Effector memory CD8-positive, alpha-beta T cell (primary cell): Measurements from ENCODE around the gene PCGF3.

Experiments used
- ATAC-seq: fragments of 150-1000 bp; cut with Tn5 transposase; replicated peaks from 2 replicates; pipeline ENCODE4 v1.10.0; 2021; ENCODE audit warnings: mild to moderate bottlenecking, moderate library complexity
- DNase-seq, 3 experiments: peaks; one replicate each; pipeline ENCODE4 v3.0.0; 2021
- H3K27ac Mint-ChIP-seq, 2 donors: one replicate each; pipeline ENCODE4 v1.8.0; 2022; ENCODE audit warnings: mild to moderate bottlenecking in 2 of 2, mixed read lengths in 2 of 2, moderate library complexity in 2 of 2
- H3K27me3 Mint-ChIP-seq, 2 donors: one replicate each; pipeline ENCODE4 v1.8.0; 2022; ENCODE audit warnings: mixed read lengths in 2 of 2
- H3K36me3 Mint-ChIP-seq: one replicate; pipeline ENCODE4 v1.8.0; 2022; ENCODE audit warnings: mild to moderate bottlenecking, moderate library complexity, mixed read lengths; ENCODE audit not compliant: insufficient read depth
- H3K4me1 Mint-ChIP-seq, 2 donors: one replicate each; pipeline ENCODE4 v1.8.0; 2022; ENCODE audit warnings: low read depth in 2 of 2, mixed read lengths in 2 of 2
- H3K4me3 Mint-ChIP-seq, 2 donors: one replicate each; pipeline ENCODE4 v1.8.0; 2022; ENCODE audit warnings: mild to moderate bottlenecking in 2 of 2, mixed read lengths in 2 of 2, moderate library complexity in 2 of 2
- H3K9me3 Mint-ChIP-seq, 2 donors: one replicate each; pipeline ENCODE4 v1.8.0; 2022; ENCODE audit warnings: mixed read lengths in 2 of 2

The PCGF3 gene

GRCh38 chr4:707929-708630 is 2.4 kb downstream of the PCGF3 start:
- Mint-ChIP-seq H3K4me1 (peaks cover 28 to 30% of the 10 kb centered on the region in 2 donors), H3K36me3 (peaks cover 7% of the 10 kb centered on the region), H3K27me3 (no peaks in the 10 kb centered on the region), H3K4me3 (peak overlapping the region in 1 of 2 donors; percentile 23), H3K9me3 (no peaks in the 10 kb centered on the region), H3K27ac (peak overlapping the region in 1 of 2 donors; percentile 59)
- ATAC-seq: no peak
- DNase-seq: no peak

GRCh38 chr4:708631-708933 is 3.0 kb downstream of the PCGF3 start:
- no peaks in the 10 kb centered on the region for H3K9me3 Mint-ChIP-seq
- H3K36me3 Mint-ChIP-seq: peaks cover 7% of the 10 kb centered on the region
- ATAC-seq (no peak), DNase-seq (no peak)
- H3K27ac Mint-ChIP-seq: peak overlapping the region in 1 of 2 donors; percentile 59
- peaks cover 28 to 30% of the 10 kb centered on the region in 2 donors for H3K4me1 Mint-ChIP-seq
- peak overlapping the region in 1 of 2 donors; percentile 23 for H3K4me3 Mint-ChIP-seq
- H3K27me3 Mint-ChIP-seq: no peaks in the 10 kb centered on the region

- Mint-ChIP-seq H3K4me3 (no peak overlapping the region), H3K36me3 (peaks cover 7% of the 10 kb centered on the region), H3K27me3 (no peaks in the 10 kb centered on the region), H3K4me1 (peaks cover 29 to 31% of the 10 kb centered on the region in 2 donors), H3K27ac (peak overlapping the region in 1 of 2 donors; percentile 59), H3K9me3 (no peaks in the 10 kb centered on the region)
- ATAC-seq: no peak
- DNase-seq: no peak
Observed at GRCh38 chr4:709348-709747, 3.7 kb downstream of the PCGF3 start.

GRCh38 chr4:710116-710515 is 4.5 kb downstream of the PCGF3 start:
- ATAC-seq (no peak), DNase-seq (no peak)
- H3K9me3 Mint-ChIP-seq: no peaks in the 10 kb centered on the region
- H3K4me1 Mint-ChIP-seq: peaks cover 31 to 34% of the 10 kb centered on the region in 2 donors
- H3K27ac Mint-ChIP-seq: peak overlapping the region in 1 of 2 donors; percentile 59
- H3K36me3 Mint-ChIP-seq: peaks cover 7% of the 10 kb centered on the region
- peak overlapping the region in 1 of 2 donors; percentile 26 for H3K4me3 Mint-ChIP-seq
- no peaks in the 10 kb centered on the region for H3K27me3 Mint-ChIP-seq

GRCh38 chr4:710916-711315 is 5.3 kb downstream of the PCGF3 start:
- Mint-ChIP-seq H3K36me3 (peaks cover 4% of the 10 kb centered on the region), H3K4me3 (no peak overlapping the region), H3K27ac (no peak overlapping the region), H3K4me1 (peaks cover 32 to 33% of the 10 kb centered on the region in 2 donors), H3K27me3 (no peaks in the 10 kb centered on the region), H3K9me3 (no peaks in the 10 kb centered on the region)
- ATAC-seq: no peak
- no peak for DNase-seq

GRCh38 chr4:712093-712492 is 6.5 kb downstream of the PCGF3 start:
- H3K9me3 Mint-ChIP-seq: no peaks in the 10 kb centered on the region
- H3K27me3 Mint-ChIP-seq: no peaks in the 10 kb centered on the region
- no peak overlapping the region for H3K4me3 Mint-ChIP-seq
- ATAC-seq (no peak), DNase-seq (no peak)
- no peak overlapping the region for H3K27ac Mint-ChIP-seq
- peaks cover 33% of the 10 kb centered on the region in 2 donors for H3K4me1 Mint-ChIP-seq
- H3K36me3 Mint-ChIP-seq: peaks cover 4% of the 10 kb centered on the region

GRCh38 chr4:712916-713632 is 7.4 kb downstream of the PCGF3 start:
- Mint-ChIP-seq H3K27me3 (no peaks in the 10 kb centered on the region), H3K4me3 (no peak overlapping the region), H3K36me3 (peaks cover 4% of the 10 kb centered on the region), H3K9me3 (no peaks in the 10 kb centered on the region), H3K4me1 (peaks cover 38 to 40% of the 10 kb centered on the region in 2 donors), H3K27ac (peak overlapping the region in 1 of 2 donors; percentile 35)
- ATAC-seq (no peak), DNase-seq (no peak)

GRCh38 chr4:714087-714486 is 8.5 kb downstream of the PCGF3 start:
- H3K4me3 Mint-ChIP-seq: no peak overlapping the region
- H3K27me3 Mint-ChIP-seq: no peaks in the 10 kb centered on the region
- peaks cover 4% of the 10 kb centered on the region for H3K36me3 Mint-ChIP-seq
- no peaks in the 10 kb centered on the region for H3K9me3 Mint-ChIP-seq
- H3K4me1 Mint-ChIP-seq: peaks cover 32 to 37% of the 10 kb centered on the region in 2 donors
- ATAC-seq: no peak
- no peak overlapping the region for H3K27ac Mint-ChIP-seq
- DNase-seq: no peak

GRCh38 chr4:717601-718320 is 12.1 kb downstream of the PCGF3 start:
- no peak for ATAC-seq
- no peak overlapping the region for H3K4me3 Mint-ChIP-seq
- DNase-seq: no peak
- no peaks in the 10 kb centered on the region for H3K9me3 Mint-ChIP-seq
- H3K4me1 Mint-ChIP-seq: peaks cover 36 to 41% of the 10 kb centered on the region in 2 donors
- no peaks in the 10 kb centered on the region for H3K27me3 Mint-ChIP-seq
- H3K36me3 Mint-ChIP-seq: peaks cover 5% of the 10 kb centered on the region
- peak overlapping the region in 1 of 2 donors; percentile 89 for H3K27ac Mint-ChIP-seq

GRCh38 chr4:718460-718859 is 12.8 kb downstream of the PCGF3 start:
- no peak for ATAC-seq
- Mint-ChIP-seq H3K27me3 (no peaks in the 10 kb centered on the region), H3K27ac (peak overlapping the region; percentile 82 to 89), H3K9me3 (no peaks in the 10 kb centered on the region), H3K4me1 (peaks cover 39 to 44% of the 10 kb centered on the region in 2 donors), H3K36me3 (peaks cover 10% of the 10 kb centered on the region), H3K4me3 (no peak overlapping the region)
- no peak for DNase-seq

- peaks cover 40 to 45% of the 10 kb centered on the region in 2 donors for H3K4me1 Mint-ChIP-seq
- H3K9me3 Mint-ChIP-seq: no peaks in the 10 kb centered on the region
- ATAC-seq (no peak), DNase-seq (no peak)
- H3K27ac Mint-ChIP-seq: peak overlapping the region in 1 of 2 donors; percentile 87
- H3K4me3 Mint-ChIP-seq: no peak overlapping the region
- peaks cover 24% of the 10 kb centered on the region for H3K36me3 Mint-ChIP-seq
- H3K27me3 Mint-ChIP-seq: no peaks in the 10 kb centered on the region
Observed at GRCh38 chr4:720111-720860, 14.7 kb downstream of the PCGF3 start.

GRCh38 chr4:721261-722168 is 15.9 kb downstream of the PCGF3 start:
- no peak for DNase-seq
- Mint-ChIP-seq H3K4me1 (peaks cover 40 to 45% of the 10 kb centered on the region in 2 donors), H3K4me3 (no peak overlapping the region), H3K27me3 (no peaks in the 10 kb centered on the region), H3K27ac (no peak overlapping the region), H3K9me3 (no peaks in the 10 kb centered on the region), H3K36me3 (peaks cover 24% of the 10 kb centered on the region)
- ATAC-seq: no peak
